Endothelial cell of umbilical vein (primary cell): ENCODE results near the gene PPIL6. TPM values are rescaled to one million over a fixed set of nuclear protein-coding genes. Genes with fewer than 3 reads are reported as not detected.
"Not testable (repeated sequence)": the region's sequence is repeated elsewhere in the genome, so short reads cannot be mapped to it uniquely, and the experiment has no call there.

Source experiments
- BruUV-seq: library from RNA; stranded (reverse); fragments of 400-500 nt; replicated peaks from 2 replicates; lab custom pipeline; 2021; lab: Mats Ljungman, UMichigan
- CTCF ChIA-PET: fragments of 300-600, 350-600 bp; sonication (Branson Sonifier 250); formaldehyde crosslinking; loops from one replicate; lab custom pipeline; 2021; ENCODE audit warnings: antibody characterized with exemption, inconsistent platforms; lab: Charles Lee
- POLR2A ChIA-PET: fragments of 300-600, 350-600 bp; sonication (Branson Sonifier 250); formaldehyde crosslinking; loops from one replicate; lab custom pipeline; 2021; ENCODE audit warnings: antibody characterized with exemption, inconsistent platforms; lab: Charles Lee
- DNase-seq: peaks from one replicate; pipeline ENCODE4 v3.0.0-alpha.2; 2011; ENCODE audit warnings: low read depth, low spot score
- FAIRE-seq: peaks from 2 replicates; lab custom pipeline; 2011; peaks lifted over from hg19 to GRCh38; lab: Jason Lieb, UNC
- H2AFZ ChIP-seq: 2 replicates; pipeline ENCODE4 v1.6.0; 2012; ENCODE audit warnings: low read depth, low read length, control low read depth, inconsistent platforms
- H3K27ac ChIP-seq: 2 replicates; pipeline ENCODE4 v1.5.1; 2011; ENCODE audit warnings: low read depth, mild to moderate bottlenecking, control low read depth, low read length, moderate library complexity; ENCODE audit not compliant: insufficient read depth
- H3K27me3 ChIP-seq, 2 experiments: 2 replicates each; pipeline versions ENCODE4 v1.6.0 to v1.6.1; 2011; ENCODE audit warnings: low read length in 2 of 2, mixed read lengths in 1 of 2; ENCODE audit not compliant: control insufficient read depth in 2 of 2, insufficient read depth in 2 of 2
- H3K36me3 ChIP-seq, 2 experiments: 2 replicates in 1 of 2; 3 replicates in 1 of 2; pipeline ENCODE4 v1.5.1; 2011; ENCODE audit warnings: low read length in 2 of 2, mild to moderate bottlenecking in 1 of 2, moderate library complexity in 1 of 2; ENCODE audit not compliant: control insufficient read depth in 2 of 2, insufficient read depth in 2 of 2; ENCODE audit errors: extremely low read depth in 1 of 2
- H3K4me1 ChIP-seq: 3 replicates; pipeline ENCODE4 v1.5.1; 2011; ENCODE audit warnings: mild to moderate bottlenecking, low read length; ENCODE audit not compliant: control insufficient read depth, insufficient read depth; ENCODE audit errors: extremely low read depth
- H3K4me2 ChIP-seq: 2 replicates; pipeline ENCODE4 v1.6.1; 2011; ENCODE audit warnings: low read length, control low read depth, mixed read lengths; ENCODE audit not compliant: insufficient read depth
- H3K4me3 ChIP-seq, 3 experiments: fragments of 200-600 bp in 1 of 3; sonication (generic), shearing (Covaris generic) in 1 of 3; replicated peaks in 1 of 3; 2 replicates each; pipeline ENCODE4 v1.5.1; 2011 to 2016; ENCODE audit warnings: control low read depth in 3 of 3, low read length in 3 of 3, mild to moderate bottlenecking in 2 of 3, inconsistent platforms in 1 of 3, low read depth in 1 of 3, moderate library complexity in 1 of 3; ENCODE audit not compliant: insufficient read depth in 1 of 3
- H3K79me2 ChIP-seq: 2 replicates; pipeline ENCODE4 v1.6.0; 2012; ENCODE audit warnings: low read length, inconsistent platforms; ENCODE audit not compliant: control insufficient read depth, insufficient read depth
- H3K9ac ChIP-seq: replicated peaks from 2 replicates; pipeline ENCODE3; 2011; ENCODE audit warnings: low read length, control low read depth; ENCODE audit not compliant: insufficient read depth; ENCODE audit errors: extremely low read depth
- H3K9me1 ChIP-seq: replicated peaks from 3 replicates; pipeline ENCODE4 v1.6.0; 2011; ENCODE audit warnings: mild to moderate bottlenecking, low read length; ENCODE audit not compliant: control insufficient read depth, insufficient read depth; ENCODE audit errors: extremely low read depth
- H3K9me3 ChIP-seq: replicated peaks from 2 replicates; pipeline ENCODE4 v1.5.1; 2012; ENCODE audit warnings: low read length, inconsistent platforms; ENCODE audit not compliant: control insufficient read depth, insufficient read depth
- H4K20me1 ChIP-seq: replicated peaks from 2 replicates; pipeline ENCODE3; 2011; ENCODE audit warnings: mild to moderate bottlenecking, low read length; ENCODE audit not compliant: control insufficient read depth, insufficient read depth; ENCODE audit errors: extremely low read depth
- EZH2 ChIP-seq: IDR thresholded peaks from 2 replicates; pipeline ENCODE4 v1.6.1; 2012; ENCODE audit warnings: borderline replicate concordance, low read depth, mild to moderate bottlenecking, moderate library complexity, low read length, inconsistent platforms; ENCODE audit not compliant: severe bottlenecking
- GATA2 ChIP-seq: IDR thresholded peaks from 2 replicates; pipeline ENCODE4 v1.7.0; 2011; ENCODE audit warnings: low read depth, mild to moderate bottlenecking, moderate library complexity, mixed read lengths, low read length; ENCODE audit not compliant: insufficient read length, insufficient read depth
- MYC ChIP-seq: IDR thresholded peaks from one replicate; pipeline ENCODE4 v1.6.1; 2011; ENCODE audit warnings: mild to moderate bottlenecking, low read depth, low read length
- POLR2A ChIP-seq: IDR thresholded peaks from 2 replicates; pipeline ENCODE4 v1.6.1; 2012; ENCODE audit warnings: low read depth, mild to moderate bottlenecking, control low read depth, low read length
- POLR2AphosphoS5 ChIP-seq: IDR thresholded peaks from 2 replicates; pipeline ENCODE4 v1.6.1; 2012; ENCODE audit warnings: low read depth, mild to moderate bottlenecking, control low read depth, low read length, moderate library complexity; ENCODE audit not compliant: insufficient read depth
- dilution Hi-C: fragments of 300-500 bp; cut with MboI; formaldehyde crosslinking; loops from one replicate; pipeline ENCODE4 v1.15.0; 2019; ENCODE audit warnings: low sequenced_read_pairs; ENCODE audit not compliant: extremely low pct_ligation_motif_present
- intact Hi-C: fragments of 100-400 bp; cut with micrococcal nuclease; formaldehyde crosslinking; loops from one replicate; pipeline ENCODE4 v1.10.0; 2022
- polyA plus RNA-seq, 4 experiments: library from polyadenylated mRNA; depleted of rRNA in 3 of 4; stranded (reverse) in 3 of 4; unstranded in 1 of 4; fragments of >200 nt; gene quantifications; 2 replicates each; pipeline versions ENCODE4 v1.2.1 to v1.2.3, GENCODE V29; 2011 to 2012; ENCODE audit warnings: missing spikeins in 1 of 4
- total RNA-seq: library from RNA; stranded (reverse); gene quantifications from 2 replicates; pipeline ENCODE4 v1.2.3, GENCODE V29; 2021
- TF ChIP-seq, protein P1 (sequence below): IDR thresholded peaks from 2 replicates; pipeline ENCODE4 v1.6.1; 2011; ENCODE audit not compliant: insufficient read depth, insufficient read length

PPIL6 gene
- total and polyA plus RNA-seq, 2 donors (not counting 3 experiments of a cell fraction or from before 2014, with no cell fraction given), result 0.11 to 0.33 TPM

DNA sequence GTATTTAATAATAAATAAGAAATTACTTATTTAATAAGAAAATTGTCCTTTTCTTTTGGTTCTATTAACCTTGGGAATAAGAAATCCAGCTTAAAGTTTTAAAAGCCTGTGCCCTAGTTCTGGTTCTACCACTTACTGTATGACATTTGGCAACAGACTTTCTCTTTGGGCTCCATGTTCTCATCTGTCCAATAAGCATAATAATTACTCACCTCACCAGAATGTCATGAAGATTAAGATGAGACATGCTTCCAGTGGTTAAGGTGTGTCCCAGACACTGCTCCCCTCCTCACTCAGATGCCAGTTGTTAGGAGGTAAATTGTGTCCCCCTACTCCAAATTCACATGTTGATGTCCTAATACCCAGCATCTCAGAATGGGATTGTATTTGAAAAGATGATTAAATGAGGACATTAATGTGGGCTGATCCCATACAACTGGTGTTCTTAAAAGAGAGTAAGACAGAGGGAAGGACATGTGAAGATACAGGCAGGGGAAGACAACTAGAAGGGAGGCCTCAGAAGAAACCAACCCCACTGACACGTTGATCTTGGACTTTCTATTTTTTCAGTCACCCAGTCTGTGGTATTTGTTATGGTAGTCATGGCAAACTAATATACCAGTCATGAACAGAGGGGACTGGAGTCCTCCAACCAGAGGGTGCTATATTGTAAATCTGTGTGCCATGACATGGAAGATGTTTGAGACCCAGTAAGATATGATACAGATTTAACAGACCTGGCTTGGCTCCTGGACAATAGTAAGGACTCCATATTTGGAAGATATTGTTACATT is 21.5 kb upstream of the PPIL6 start:
- FAIRE-seq, result no peak
- Histone ChIP-seq H3K27me3 (no peaks in the 10 kb centered on the region), H3K36me3 (peaks cover 11 to 12% of the 10 kb centered on the region in 2 experiments), H3K79me2 (no peaks in the 10 kb centered on the region), H3K4me1 (no peaks in the 10 kb centered on the region), H4K20me1 (no peaks in the 10 kb centered on the region), H3K4me3 (no peak overlapping the region), H2AFZ (no peak overlapping the region), H3K9ac (no peak overlapping the region), H3K4me2 (no peak overlapping the region), H3K9me3 (no peaks in the 10 kb centered on the region), H3K9me1 (no peaks in the 10 kb centered on the region), H3K27ac (no peak overlapping the region)
- ChIA-PET POLR2A (no interaction called here), CTCF (interaction anchor here (2.7 kb wide), 1 partner anchor 8 kb away, joined by 6 read pairs; no protein-coding TSS in a partner anchor)
- DNase-seq, result no peak
- intact Hi-C loops (no loop called here), dilution Hi-C loops (no loop called here)
- no TSS peak for BruUV-seq
- TF ChIP-seq MYC (no peak), POLR2A (no peak), GATA2 (no peak), POLR2AphosphoS5 (no peak), EZH2 (no peak)
- TF ChIP-seq, protein P1, sequence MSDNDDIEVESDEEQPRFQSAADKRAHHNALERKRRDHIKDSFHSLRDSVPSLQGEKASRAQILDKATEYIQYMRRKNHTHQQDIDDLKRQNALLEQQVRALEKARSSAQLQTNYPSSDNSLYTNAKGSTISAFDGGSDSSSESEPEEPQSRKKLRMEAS, result no peak

DNA sequence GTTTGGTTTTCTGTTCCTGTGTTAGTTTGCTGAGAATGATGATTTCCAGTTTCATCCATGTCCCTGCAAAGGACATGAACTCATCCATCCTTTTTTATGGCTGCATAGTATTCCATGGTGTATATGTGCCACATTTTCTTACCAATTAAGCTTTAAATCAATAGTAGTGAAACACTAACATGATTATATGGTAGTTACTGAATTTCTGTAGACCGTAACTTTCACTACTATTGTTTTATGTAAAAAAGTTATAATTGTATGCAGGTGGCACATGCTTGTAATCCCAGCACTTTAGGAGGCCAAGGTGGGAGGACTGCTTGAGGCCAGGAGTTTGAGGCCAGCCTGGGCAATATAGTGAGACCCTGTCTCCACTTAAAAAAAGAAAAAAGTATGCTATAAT is 20.8 kb upstream of the PPIL6 start:
- H3K4me1 ChIP-seq, FAIRE-seq, H3K27ac ChIP-seq, dilution Hi-C loops, H3K9ac ChIP-seq, intact Hi-C loops, H2AFZ ChIP-seq, BruUV-seq, DNase-seq, H4K20me1 ChIP-seq, H3K27me3 ChIP-seq, H3K4me2 ChIP-seq, POLR2A ChIA-PET, H3K9me1 ChIP-seq, H3K4me3 ChIP-seq, H3K9me3 ChIP-seq, H3K79me2 ChIP-seq: not testable (repeated sequence)
- peaks cover 11% of the 10 kb centered on the region in 2 experiments for H3K36me3 ChIP-seq
- CTCF ChIA-PET, result interaction anchor here (1.3 kb wide), 1 partner anchor 273 kb away, joined by 5 read pairs; no protein-coding TSS in a partner anchor
